Fibroblast of pulmonary artery (primary cell): ENCODE measurements around the gene MEIOB.
"Not testable (repeated sequence)": the region's sequence is repeated elsewhere in the genome, so short reads cannot be mapped to it uniquely, and the experiment has no call there.

ENCODE experiments used
- DNase-seq: peaks from one replicate; pipeline ENCODE4 v3.0.0-alpha.2; 2010; ENCODE audit warnings: low read depth
- H3K4me3 ChIP-seq: replicated peaks from 2 replicates; pipeline ENCODE4 v1.5.1; 2011; ENCODE audit warnings: low read depth, mild to moderate bottlenecking, control low read depth, low read length, moderate library complexity
- TF ChIP-seq, protein P1 (sequence below): IDR thresholded peaks from 2 replicates; pipeline ENCODE4 v1.5.1; 2011; ENCODE audit warnings: mild to moderate bottlenecking, control low read depth, low read length, inconsistent platforms; ENCODE audit errors: missing control alignments

MEIOB gene, protein sequence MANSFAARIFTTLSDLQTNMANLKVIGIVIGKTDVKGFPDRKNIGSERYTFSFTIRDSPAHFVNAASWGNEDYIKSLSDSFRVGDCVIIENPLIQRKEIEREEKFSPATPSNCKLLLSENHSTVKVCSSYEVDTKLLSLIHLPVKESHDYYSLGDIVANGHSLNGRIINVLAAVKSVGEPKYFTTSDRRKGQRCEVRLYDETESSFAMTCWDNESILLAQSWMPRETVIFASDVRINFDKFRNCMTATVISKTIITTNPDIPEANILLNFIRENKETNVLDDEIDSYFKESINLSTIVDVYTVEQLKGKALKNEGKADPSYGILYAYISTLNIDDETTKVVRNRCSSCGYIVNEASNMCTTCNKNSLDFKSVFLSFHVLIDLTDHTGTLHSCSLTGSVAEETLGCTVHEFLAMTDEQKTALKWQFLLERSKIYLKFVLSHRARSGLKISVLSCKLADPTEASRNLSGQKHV

DNA sequence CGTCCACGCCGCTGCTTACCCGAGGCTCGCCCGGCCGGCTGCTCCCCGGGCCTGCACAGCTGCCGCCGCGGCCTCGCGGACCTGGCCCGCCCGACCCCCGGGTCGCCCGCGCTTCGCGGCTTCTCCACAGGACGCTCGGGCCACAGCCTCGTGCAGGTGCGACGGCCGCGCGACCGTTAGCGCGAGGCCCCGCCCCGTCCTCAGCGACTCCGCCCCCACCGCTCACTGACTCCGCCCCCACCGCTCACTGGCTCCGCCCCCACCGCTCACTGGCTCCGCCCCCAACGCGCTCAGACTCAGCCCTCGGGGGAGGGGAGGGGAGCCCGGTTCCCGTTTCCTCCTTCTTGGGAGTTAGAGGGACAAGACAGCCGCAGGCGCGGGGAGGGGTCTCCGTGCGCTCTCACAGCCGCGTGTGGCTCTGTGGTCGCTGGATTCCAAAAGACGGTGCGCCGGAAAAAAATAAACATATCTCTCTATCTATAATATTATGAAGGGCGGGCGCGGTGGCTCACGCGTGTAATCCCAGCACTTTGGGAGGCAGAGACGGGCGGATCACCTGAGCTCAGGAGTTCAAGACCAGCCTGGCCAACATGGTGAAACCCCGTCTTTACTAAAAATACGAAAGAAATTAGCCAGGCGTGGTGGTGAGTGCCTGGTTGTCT, at the start of gene MEIOB:
TSS of gene MEIOB (minus strand) at position 191 of the 662 bp plus-strand sequence. CDS start 3,989 bp downstream, outside the sequence.
- TF ChIP-seq, protein P1, sequence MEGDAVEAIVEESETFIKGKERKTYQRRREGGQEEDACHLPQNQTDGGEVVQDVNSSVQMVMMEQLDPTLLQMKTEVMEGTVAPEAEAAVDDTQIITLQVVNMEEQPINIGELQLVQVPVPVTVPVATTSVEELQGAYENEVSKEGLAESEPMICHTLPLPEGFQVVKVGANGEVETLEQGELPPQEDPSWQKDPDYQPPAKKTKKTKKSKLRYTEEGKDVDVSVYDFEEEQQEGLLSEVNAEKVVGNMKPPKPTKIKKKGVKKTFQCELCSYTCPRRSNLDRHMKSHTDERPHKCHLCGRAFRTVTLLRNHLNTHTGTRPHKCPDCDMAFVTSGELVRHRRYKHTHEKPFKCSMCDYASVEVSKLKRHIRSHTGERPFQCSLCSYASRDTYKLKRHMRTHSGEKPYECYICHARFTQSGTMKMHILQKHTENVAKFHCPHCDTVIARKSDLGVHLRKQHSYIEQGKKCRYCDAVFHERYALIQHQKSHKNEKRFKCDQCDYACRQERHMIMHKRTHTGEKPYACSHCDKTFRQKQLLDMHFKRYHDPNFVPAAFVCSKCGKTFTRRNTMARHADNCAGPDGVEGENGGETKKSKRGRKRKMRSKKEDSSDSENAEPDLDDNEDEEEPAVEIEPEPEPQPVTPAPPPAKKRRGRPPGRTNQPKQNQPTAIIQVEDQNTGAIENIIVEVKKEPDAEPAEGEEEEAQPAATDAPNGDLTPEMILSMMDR = no peak
- peak within 1 kb of the TSS; percentile 30 for H3K4me3 ChIP-seq
- DNase-seq = no peak

DNA sequence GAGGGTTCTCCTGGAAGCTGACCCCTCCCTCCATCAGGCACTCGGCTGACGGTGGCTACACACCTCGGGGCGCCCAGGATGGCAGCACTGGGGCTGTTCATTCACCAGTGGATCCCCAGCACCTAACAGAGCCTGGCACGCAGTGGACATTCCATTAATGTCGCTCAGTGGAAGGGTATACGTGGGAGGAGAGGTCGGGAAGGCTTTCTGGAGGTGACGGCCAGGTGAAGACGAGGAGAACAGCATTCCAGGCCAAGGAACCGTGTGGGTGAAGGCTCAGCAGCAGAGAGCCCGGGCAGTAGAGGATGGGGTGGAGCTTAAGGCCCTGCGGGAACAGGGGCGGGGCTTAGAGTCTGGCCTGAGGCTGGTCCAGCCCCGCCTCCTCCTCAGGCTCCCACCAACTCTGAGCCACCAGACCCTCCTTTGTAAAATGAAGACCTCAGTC, 48.8 kb upstream of the MEIOB start:
- TF ChIP-seq, protein P1 = no peak
- no peak overlapping the region for H3K4me3 ChIP-seq
- no peak for DNase-seq

DNA sequence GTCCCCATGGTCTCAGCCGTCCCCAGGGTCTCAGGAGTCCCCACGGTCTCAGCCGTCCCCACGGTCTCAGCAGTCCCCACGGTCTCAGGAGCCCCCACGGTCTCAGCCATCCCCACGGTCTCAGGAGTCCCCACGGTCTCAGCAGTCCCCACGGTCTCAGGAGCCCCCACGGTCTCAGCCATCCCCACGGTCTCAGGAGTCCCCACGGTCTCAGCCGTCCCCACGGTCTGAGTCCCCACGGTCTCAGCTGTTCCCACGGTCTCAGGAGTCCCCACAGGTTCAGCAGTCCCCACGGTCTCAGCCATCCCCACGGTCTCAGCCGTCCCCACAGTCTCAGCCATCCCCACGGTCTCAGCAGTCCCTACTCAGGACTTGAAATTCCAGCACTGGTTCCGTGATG, 48.2 kb upstream of the MEIOB start:
- not testable (repeated sequence) for H3K4me3 ChIP-seq, DNase-seq

DNA sequence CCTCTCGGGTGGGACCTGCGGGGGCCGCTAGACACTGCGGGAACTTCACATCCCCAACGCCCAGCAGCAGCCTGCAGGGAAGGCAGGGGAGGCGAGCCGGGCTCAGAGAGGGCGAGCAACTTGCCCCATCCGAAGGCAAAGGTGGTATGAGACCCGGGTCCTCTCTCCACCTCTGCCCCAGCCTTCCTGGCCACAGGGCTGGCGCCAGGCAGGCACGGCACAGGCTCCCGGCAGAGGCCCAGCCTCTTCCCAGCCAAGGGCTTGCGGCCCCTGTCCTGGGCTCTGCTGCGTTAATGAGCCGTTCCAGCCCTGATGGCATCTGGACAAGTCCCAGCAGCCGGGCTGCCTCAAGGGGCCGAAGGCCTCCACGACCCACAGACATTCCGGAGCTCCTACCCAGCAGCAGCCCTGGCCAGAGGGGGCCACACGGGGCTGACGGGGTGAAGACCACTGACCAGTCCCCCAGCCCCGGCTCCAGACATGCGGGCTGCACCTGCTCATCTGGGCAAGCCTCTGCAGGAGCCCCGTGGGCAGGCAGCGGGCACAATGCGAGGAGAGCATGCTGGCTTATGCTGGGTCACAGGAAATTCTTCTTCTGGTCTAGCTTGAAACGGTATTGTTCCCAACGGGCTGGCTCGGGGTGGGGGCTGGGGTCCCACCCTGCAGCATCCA, 47.5 kb upstream of the MEIOB start:
- H3K4me3 ChIP-seq = no peak overlapping the region
- TF ChIP-seq, protein P1 = no peak
- DNase-seq = no peak

DNA sequence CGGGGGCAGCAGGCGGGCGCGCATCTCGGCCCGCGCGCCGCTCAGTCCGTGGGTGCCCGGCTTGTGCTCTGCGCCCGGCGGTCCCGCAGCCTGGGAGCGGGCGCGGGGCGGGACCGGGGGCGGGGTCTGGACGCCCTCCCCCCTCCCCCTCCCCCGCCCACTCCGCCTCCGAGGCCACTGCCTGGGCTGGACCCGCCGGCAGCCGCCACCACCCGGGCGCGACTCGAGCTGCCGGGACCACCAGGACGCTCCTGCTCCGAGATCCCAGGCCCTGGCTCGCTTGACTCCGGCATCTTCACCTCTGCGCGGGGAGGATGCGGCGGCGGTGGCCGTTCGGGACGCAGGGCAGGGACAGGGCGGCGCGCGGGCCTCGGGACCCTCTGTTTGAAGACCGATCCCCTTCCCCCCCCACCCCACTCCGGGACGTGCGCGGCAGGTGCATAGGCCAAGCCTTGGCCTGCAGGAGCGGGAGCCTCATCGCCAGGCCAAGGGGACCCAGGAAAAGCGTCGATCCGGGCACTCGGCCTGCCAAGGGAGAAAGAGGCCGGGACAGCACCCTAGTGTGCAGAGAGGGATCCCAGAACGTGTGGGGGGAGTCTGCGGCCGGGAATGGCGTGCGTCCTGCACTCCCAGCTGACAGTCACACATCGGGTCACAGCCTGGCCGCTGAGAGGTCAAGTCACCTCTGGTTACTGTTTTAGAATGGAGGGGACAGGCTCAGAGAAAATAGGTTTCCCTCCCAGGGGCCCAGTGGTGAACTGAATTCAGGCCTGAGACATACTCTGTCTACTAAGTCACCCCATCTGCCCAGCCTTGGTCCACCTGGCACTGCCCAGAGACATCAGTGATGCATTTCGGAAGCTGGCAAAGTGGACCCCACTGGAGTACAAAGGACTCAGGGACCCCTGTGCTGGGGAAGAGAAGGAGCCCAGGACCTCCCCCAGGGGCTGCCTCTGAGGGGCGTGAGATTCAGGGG, 46.7 kb upstream of the MEIOB start, which contains the start of gene HS3ST6:
TSS of gene HS3ST6 (minus strand) at position 65 of the 976 bp plus-strand sequence. CDS start 92 bp downstream, outside the sequence.
- DNase-seq = no peak
- TF ChIP-seq, protein P1 = no peak
- no peak within 1 kb of the TSS for H3K4me3 ChIP-seq

DNA sequence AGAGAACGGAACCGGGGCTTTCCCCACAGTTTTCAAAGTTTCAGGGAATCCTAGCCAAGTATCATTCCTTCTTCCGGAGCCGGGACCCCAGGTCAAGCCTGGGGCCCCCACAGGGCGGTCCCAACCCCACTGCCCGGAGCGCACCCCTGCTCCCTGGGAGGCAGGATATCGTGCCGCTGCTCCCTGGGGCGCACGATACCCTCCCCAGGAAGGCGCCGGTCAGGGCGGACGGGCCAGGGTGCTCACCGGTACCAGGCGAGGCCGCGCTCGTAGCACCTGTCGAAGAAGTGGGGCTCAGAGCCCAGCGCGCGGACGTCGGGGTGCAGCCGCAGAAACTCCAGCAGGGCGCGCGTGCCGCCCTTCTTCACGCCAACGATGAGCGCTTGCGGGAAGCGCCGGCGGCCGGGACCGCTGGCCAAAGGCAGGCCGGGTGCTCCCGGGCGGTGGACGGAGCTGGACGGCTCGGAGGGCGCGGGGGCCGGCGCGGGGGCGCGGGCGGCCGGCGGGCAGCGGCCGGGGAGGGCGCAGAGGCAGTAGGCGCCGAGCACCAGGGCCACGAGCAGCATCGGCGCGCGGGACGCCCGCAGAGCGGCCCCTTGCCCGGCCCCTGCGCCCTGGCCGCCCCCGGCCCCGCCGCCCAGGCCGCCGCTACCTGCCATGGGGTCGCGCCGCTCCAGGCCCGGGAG, 45.8 kb upstream of the MEIOB start:
- no peak for DNase-seq
- TF ChIP-seq, protein P1 = no peak
- no peak overlapping the region for H3K4me3 ChIP-seq
